Embryonic facial prominence (tissue), 1 donor: ENCODE results near the gene ATF5.

Experiments used
- DNase-seq: peaks from one replicate; pipeline ENCODE4 v3.0.0-alpha.2; 2016; ENCODE audit errors: extremely low spot score

The ATF5 gene

DNA sequence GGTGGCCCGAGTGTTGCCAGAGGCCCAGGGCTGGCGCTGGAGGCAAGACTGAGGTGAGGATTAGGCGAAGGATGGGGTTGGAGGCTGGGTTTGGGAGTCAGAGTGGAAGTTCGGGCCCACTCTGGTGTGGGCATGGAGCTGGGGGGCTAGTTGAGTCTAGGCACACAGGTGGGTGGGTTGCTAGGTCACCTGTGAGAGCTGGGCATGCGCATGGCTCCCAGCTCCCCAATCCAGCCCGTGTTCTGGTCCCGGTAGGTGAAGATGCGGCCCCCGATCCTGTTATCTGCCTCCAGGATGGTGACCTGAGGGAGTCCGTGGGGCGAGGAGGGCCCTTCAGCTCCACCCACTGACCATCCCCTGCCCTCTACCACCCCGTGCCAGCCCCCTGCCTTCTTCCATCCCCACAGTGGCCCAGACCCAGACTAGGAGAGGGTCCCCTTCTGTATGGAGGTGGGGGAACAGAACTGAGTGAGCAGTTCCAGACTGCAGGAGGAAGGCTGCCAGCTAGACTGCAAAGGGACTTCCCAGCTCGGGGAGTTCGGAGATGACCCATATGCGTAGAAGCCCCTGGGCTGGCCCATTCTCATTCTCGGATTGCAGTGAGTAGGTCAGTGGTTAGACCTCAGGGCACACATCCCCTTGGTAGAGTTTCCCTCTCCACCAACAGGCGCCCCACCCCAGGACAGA lies 34.0 kb upstream of the ATF5 start:
- no peak for DNase-seq

DNA sequence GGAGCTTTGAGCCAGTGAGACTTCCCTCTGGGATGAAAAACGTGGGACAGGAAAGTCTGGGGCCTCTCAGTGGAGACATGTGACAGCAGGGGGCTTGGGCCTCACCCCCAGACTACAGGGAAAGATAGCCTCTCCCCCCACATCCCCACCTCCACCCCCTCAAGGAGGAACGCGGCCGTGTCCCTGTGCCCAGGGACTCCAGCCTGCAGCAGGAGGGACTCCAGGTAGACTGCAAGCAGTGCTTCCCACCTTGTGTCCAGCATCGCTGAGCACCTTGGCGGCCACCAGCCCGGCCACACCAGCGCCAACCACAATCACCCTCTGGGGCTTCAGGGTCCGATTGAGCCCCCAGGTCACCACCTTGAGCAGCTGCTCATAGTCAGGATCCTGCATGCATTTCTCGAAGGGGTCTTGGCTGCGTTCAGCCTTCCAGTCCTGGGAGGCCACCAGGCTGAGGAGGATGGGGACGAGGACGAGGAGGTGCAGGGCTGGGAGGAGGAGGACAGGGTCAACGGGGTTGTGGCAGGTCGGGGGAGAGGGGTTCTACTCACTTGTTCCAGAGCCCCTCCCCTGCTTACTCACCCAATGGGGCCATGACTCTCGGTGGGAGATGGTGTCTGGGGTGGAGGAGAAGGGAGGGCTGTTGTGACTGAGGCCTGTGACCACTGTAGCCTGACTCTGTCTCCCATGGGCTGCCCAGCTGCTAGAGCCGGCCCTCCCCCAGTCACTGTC lies 33.3 kb upstream of the ATF5 start:
- DNase-seq = no peak

DNA sequence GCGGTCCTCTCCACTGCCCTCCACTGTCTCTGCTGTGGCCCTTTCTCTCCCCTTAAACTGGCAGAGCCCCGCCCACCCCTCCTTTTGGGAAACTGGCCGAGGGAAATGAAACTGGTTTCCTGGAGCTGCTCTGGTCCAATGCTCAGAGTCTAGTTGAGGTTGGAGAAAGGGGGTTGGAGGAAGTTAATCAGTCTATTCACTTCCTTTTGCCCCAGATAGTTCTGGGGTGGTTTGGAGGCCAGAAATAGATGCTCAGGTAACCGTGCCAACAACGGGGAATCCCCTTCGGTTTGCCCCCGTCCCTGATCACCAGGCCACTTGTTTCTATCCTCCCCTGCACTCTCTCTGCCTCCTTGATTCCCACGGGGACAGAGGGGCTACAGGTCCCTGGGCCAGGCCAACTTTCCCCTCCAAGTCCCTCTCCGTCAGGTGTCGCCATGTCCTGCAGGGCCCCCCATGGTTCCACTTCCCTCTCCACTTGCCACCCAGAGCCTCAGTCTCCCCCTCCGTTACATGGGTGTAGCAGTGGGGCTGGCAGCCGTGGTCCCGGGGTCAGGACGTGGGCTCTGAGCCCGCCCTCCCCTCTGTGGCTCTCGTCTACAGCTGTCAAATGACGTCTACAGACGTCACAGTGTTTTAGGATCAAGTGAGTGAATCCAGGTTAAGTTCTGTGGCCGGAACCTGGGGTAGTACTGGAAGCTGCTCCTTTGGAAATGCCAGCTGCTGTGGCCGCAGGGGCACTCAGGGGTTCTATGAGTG lies 32.0 kb upstream of the ATF5 start, which contains the start of gene IL4I1:
Gene IL4I1 (minus strand): TSS at position 25 of the 759 bp plus-strand sequence. CDS start 727 bp downstream, outside the sequence.
- no peak for DNase-seq

DNA sequence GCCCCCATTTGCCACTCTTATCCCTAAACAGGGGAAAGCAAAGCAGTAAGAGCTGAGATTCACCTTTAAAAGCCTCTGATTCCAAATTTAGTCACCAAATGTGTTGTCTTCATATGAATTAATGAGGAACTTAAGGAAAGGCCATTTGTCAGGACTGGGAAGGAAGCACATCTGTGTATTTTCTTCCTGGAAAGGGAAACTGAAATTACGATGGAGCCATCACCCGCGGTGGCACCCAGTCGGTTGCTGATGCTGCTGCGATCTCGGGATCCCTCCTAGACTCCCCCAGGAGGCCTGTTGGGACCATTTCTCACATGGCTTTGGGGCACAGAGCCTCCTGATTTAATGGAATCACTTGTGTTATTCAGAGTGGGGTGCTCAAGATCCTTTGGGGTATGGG lies 24.9 kb upstream of the ATF5 start:
- no peak for DNase-seq

DNA sequence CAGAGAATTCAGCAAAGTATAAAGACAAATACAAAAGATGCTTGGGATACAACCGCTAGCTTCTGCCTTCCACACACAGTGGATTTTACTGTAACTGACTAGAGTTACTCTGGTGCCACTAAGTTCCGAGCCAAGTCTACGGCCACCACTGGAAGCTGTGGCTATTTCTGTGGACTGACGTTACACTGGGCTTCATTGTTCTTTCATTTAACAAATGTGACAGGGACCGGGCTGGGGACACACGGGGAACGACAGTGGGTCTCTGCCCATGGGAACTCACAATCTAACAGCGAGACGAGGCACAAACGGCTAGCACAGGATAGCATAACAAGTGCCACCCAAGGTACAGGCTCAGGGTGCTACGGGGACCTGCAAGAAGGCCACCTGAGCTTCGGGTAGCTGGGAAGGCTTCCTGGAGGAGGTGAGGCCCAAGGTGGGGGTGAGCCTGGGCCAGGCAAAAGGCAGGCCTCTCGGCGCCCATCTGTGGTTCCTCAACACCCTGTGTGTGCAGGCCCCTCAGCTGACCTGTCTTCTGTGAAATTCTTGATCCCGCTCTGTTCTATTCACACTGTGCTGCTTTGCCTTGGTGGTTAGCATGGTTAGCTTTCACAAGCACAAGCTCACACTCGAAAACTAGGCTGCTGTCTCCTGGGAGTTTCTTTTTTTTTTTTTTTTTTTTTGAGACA lies 22.0 kb upstream of the ATF5 start:
- no peak for DNase-seq

DNA sequence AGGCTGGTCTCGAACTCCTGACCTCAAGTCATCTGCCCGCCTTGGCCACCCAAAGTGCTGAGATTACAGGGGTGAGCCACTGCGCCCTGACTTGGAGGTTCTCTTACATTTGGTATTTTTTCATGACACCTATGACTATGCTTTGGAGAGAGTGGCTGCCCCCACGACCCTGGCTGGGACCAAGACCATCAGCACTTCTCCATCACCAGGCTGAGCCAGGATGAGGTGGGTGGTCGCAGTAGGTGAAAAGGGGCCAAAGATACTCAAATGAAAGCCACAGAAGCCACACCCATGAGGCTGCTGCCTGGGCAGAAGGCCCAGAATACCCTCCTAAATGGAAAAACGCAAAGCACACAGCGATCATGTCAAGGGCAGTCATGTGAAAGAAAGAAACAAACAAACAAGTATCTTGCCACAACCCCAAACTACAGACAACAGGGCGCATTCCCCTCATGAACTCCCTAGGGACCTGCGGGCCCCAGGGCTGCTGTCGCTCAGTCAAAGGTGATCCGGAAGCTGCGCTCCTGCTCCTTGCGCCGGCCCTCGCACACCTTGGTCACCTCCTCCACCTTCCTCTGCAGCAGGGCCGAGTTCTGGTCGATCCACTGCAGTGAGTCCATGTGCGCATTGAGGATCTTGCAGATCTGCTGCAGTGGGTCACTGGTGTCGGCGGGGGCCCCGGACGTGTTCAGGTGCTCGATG lies 21.1 kb upstream of the ATF5 start:
- DNase-seq = no peak

DNA sequence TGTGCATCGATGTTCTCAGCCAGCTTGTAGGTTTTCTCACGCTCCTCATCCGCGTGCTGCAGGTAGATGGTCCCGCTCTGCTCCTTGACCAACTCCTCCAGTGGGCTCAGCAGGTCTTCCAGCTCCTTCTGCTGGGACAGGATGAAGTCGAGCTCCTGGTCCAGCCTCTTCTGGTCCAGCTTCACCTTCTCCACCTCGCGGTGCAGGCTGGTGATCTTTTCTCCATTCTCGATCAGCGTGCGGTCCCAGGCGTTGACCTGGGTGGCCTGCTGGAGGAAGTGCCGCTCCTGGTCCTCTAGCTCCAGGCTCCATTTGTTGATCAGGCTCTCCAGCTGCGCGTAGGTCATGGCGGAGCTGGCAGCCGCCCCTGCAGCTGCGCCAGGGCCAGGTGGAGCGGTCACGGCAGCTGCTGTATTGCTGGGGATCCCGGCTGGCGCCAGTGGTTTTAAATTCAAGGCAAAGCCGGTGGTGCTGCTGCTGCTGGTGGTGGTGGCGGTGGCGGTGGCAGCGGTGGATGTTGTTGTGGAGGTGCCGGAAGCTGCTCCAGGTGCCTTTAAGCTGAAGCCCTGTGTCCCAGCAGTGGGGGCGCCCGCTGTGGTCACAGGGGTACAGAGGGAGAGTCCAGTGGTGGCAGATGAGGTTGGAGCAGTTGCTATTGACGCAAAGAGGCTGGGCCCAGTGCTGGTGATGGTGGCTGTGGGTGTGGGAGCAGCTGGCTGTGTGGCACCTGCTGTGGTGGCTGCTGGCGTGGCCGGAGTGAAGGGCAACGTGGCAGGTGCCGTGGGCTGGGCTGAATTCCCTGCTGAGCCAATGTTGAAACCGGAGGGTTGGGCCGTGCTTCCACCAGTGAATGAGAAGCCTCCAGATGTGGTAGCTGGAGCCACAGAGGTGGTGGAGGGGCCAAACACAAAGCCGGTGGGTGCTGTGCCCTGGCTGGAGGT lies 20.3 kb upstream of the ATF5 start:
- DNase-seq = no peak

DNA sequence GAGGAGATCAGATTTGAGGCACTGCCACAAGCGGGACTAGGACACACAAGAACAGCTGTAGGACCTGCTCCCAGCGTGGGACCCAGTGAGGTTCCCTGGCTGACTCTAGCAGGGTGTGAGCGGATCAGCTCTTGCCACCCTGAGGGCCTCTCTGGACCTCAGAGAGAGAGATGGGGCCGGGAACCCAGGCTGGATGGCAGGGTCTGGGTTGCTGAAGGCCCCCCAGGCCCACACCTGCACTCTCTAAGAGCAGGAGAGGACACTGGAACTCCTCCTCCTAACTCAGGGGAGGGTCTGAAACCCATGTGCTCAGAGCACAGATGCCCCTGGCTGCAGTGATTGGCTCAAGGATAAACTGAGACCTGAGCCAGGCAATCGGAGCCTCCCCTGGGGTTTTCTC lies 18.8 kb upstream of the ATF5 start:
- DNase-seq = no peak

DNA sequence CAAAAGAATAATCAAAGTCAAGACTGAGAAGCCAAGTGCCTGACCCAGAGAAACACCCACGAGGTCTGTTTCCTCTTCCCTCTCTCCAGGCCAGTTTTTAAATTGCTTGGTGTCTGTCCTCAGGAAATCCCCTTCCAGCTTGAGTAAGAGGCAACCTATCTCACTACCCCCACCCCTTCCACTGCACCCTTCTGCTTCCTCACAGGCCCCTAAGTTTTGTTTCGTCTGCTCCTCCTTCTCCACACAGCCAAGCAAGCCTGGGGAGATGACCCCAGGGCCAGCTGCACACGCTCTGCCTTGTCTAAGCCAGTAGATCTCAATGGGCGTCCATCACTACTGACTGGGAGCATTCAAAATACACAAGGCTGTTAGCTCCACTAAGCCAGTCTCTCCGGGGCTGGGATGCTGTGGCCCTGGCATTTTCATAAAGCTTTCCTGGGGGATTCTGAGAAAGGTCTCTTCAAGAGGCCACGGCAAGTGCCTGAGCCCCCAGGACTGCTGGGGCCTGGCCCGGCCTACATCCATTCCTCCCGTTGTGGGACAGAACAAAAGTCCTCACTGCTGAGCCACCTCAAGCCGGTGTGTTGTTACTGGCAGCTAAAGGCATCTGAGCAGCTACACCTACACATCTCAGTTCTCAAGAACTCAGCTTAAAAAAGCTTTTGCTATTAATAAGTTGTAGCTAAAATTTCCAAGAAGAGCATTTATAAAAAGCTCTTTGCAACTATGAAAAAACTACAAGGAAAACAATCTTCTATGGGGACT lies 17.4 kb upstream of the ATF5 start:
- no peak for DNase-seq

DNA sequence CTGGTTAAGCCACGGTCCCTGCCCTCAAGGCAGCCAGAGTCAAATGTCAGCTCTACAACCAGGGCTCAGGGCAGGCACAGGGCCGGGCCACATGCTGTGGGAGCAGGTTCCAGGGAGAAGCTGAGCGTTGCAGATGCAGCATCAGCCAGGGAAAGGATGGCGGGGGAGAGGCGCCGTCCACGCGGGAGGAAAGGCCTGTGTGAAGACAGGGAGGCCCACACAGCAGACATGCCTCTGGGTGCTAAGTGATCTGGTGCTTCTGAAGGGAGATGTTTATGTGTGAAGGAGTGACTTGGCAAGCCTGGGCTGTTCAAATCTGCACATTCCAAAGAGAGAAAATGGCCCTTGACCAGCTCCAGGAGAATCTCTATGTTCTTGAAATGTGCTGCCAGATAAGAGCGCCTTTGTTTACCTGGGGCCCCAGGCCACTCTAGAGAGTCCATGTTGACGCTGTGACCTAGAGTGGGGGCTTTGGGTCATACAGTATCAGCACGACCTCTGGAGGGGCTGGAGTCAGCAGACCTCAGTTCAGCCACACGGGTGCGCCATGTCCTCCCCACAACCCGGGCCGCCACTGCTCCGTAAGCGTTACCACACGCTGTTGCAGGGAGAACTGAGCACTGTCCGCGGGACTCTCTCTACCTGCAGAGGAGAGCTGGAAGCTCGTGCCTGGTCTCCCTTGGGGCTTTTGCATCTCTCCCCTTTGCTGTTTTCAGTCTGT lies 15.9 kb upstream of the ATF5 start:
- no peak for DNase-seq

DNA sequence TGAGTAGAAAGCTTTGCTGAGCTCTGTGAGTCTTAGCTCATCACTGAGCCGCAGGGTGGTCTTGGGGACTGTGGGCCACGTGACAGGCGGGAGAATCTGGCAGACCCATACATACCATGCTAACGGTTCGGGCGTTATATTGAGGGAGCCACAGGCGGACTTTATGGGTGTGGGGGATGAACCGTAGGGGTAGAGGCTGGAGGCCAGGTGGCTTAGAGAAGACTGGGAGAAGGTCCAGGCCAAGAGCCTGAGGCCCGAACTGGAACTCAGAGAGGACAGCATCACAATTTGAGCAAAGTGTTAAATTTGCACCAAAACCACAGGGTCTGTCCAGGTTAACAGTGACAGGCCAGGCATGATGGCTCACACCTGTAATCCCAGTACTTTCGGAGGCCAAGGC lies 15.3 kb upstream of the ATF5 start:
- no peak for DNase-seq

DNA sequence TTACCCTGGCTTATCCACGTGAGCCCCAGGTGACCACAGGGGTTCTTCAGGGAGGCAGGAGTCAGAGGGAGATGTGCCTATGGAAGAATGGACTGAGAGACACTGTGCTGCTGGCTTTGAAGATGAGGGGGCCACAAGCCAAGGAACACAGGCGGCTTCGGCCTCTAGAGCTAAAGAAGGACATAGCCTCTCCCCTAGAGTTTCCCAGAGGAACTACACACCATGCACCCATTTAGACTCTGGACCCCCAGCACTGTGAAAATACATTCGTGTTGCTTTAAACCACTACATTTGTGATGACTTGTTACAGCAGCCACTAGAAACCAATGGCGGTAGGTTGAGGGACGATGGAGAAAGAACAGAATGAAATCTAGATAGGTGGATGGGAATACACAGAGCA lies 13.7 kb upstream of the ATF5 start:
- no peak for DNase-seq

DNA sequence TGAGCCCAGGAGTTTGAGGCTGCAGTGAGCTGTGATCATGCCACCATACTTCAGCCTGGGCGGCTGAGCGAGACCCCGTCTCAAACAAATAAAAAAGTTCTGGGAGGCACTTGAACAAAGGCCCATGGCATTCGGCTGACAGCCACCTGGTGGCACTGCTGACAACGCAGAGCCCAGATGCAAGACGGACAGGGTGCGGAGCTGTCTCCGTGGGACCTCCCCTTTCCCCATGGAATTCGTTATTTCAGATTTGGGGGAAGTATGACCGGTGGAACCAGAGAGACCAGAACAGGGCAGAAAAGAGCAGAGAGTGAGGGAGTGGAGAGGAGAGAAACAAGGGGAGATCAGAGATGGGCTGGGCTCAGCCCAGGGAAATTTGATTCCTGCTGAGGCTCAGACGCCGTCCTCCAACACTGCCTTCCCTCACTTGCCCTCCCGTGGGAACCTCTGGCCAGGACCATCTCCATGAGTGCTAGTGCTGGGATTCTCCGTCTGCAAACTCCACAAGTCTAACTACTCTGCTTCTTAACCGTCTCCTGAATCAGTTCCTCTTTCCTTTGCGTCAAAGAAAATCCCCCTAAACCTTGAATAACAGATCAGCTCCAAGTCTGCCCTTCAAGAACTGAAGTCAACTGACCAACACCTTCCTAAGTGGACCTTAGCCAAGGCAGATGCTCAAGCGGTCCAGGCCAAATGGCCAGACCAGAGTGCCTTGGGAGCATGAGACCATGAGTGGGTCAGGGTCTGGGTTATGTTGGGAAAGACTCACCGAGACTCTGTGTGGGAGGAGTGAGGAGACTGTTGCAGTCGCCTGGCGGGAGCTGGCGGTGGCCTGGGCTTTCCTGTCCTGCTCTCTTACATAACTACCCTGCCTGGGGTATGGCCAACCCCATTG lies 11.9 kb upstream of the ATF5 start:
- DNase-seq = no peak

DNA sequence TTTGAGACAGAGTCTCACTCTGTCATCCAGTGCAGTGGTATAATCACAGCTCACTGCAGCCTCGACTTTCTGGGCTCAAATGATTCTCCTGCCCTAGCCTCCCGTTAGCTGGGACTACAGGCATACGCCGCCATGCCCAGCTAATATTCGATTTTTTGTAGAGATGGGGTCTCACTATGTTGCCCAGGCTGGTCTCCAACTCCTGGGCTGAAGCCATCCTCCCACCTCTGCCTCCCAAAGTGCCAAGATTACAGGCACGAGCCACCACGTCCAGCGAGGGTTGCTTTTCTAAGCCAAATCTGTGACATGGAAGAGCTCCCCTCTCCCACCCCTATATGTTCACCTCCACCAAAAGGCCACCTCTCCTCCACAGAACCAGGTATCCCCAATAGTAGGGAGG lies 10.9 kb upstream of the ATF5 start:
- DNase-seq = no peak

DNA sequence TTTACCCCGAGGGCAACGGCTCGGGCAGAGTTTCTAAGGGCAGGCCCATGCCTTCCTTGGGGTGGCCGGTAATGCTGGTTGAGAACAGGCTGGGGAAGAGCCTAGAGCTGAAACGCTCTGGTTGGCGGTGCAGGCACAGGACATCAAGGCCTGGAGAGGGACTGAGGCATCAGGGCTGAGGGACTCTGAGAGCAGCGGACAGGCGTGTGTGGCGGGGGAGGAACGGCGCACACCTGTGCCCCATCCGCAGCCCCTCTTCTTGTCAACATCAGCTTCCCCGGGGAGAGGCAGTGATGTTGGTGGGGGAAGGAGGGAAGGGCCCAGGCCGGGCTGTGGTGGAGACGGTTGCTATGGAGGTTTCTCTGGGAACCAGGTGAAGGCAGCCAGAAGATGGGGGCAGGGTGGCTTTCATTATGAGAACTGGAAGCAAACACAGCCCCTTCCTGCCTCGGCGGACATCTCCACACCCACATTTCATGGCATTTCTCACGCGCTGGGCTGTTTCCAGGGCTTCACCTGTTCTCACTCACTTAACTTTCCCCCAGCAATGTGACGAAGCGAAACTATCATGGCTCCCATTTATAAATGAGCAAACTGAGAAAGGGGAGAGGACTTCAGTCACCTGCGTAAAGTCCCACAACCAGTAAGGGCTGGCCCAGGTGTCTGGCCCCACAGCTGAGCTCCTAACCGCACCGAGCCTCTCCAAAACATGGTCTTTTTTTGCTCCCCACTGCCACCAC lies 8.2 kb upstream of the ATF5 start:
- DNase-seq = no peak

DNA sequence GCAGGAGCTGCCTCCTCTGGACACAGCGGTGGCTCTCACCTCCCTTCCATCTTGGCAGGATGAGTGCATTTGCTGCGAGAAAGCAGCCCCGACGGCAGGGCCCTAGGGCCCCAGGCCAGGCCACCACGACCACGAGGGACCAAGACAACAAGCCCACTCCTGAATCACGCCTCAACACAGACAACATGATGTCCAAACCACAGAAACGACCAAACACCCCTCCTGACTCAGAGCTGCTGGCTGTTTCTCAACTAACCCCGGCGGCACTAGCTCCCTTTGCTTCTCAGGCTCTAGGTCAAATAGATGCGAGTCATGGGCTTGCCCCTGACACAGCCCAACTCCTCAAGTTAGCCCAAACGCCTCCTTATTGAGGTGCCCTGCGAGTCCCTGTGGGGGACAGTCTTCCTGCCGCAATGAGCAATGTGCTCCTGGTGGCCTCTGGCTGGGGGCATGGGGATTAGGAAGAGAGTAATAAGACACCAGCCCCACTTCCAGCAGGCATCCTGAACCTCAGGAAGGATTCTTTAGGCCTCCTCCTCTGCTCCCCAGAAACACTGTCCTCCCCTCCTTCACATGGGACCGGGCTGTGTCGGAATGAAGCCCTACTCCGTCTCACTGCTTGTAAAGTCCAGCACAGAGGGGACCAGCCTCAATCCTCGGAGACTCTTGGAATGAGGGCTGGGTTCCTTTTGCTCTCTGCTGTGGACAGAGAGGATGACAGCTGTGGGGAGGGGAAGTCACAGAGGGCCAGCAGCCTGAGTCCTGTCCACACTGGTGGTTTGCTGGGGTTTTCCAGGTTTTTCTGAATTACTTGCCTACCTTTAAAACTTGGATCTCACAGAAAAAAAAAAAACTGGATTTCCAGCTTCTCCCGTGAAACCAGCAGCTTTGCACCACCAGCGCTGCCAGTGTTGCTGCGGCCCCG lies 6.9 kb upstream of the ATF5 start:
- DNase-seq = no peak
